Activated T-cell treated with anti-CD3 and anti-CD28 coated beads, Interleukin-2, amount 50 U/mL, for 48 hours (primary cell): ENCODE measurements around the gene ARIH2.
"Not testable (repeated sequence)": the region's sequence is repeated elsewhere in the genome, so short reads cannot be mapped to it uniquely, and the experiment has no call there.

Experiments
- DNase-seq, 2 experiments: peaks; one replicate each; pipeline ENCODE4 v3.0.0-alpha.2; 2020

The ARIH2 gene

DNA sequence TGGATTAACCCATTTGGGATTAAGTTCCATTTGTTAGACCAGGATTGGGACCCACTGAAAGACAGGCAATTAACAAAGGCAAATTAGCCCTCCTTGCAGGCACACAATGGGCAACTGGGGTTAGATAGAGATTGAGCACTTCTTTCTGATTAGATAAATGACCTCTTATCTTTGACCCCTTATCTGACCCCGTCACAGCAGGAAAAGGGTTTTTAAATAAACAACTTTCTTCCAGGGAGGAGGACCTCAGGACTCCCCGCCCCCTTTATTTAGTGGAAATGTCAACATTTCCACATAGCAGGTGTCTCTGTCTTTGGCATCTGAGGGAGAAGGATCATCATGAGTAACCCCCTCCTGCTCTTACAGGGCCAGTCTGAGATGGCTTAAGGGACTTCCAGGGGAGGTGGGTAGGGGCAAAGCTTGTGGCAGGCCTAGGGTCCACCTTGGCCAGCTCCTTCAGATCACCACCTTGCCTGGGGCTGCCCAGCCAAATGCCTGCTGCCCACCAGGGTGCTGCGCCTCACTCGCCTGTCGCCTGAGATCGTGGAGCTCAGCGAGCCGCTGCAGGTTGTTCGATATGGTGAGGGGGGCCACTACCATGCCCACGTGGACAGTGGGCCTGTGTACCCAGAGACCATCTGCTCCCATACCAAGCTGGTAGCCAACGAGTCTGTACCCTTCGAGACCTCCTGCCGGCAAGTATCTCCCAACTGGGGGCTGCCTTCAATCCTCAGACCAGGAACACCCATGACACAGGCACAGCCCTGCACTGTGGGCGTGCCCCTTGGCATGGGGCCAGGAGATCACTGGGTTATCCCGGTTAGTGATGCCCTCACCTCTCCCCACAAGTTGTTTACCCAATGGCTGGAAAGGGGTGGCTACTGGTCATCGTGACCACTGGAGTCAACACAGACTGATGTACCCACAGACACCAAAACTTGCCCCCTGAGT lies 86.0 kb downstream of the ARIH2 start:
- DNase-seq: no peak

DNA sequence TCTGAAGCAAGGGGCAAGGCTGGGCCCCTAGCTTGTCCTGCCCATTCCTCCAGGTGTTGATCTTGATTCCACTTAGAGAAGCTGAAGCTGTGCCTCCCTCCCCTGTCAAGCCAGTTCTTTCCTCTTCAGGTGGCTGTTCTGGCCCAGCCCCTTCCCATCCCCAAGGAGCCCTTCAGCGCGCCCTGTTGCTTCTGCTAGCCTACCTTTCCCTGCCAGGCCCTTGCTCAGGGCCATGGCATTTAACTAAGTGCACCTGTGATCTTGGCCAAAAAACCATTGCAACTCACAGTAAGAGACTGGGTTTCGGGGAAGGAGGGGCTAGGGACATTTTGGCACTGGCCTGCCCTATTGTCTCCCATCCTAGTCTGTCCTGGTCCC lies 86.7 kb downstream of the ARIH2 start:
- DNase-seq: no peak

DNA sequence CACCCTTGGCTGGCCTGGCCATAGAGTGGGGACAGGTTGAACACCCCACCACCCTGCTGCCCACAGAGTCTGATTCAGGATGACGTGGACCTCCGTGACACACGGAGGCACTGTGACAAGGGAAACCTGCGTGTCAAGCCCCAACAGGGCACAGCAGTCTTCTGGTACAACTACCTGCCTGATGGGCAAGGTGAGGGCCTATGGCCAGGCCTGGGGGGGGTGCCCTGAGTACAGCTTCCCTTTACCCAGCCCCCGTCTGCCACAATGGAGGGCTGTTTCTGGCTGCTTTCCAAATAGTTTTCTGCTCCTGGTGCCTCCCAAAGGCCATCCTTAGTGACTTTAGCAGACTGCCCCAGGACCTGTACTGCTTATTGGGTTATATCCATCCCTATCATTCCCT lies 87.4 kb downstream of the ARIH2 start:
- DNase-seq: no peak

DNA sequence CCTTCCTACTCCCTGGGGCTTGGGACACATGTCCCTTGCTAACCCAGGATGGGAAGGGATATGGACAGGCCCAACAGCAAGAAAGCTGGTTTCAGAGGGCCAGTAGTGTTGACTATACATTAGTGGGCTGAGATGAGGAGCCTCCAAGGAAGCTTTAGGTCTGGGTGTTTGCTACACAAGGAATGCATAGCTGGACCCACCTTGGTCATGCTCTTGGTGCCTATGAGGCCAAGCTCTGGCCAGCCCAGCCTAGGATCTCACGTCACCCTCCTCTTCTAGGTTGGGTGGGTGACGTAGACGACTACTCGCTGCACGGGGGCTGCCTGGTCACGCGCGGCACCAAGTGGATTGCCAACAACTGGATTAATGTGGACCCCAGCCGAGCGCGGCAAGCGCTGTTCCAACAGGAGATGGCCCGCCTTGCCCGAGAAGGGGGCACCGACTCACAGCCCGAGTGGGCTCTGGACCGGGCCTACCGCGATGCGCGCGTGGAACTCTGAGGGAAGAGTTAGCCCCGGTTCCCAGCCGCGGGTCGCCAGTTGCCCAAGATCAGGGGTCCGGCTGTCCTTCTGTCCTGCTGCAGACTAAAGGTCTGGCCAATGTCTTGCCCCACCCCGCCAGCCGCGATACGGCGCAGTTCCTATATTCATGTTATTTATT lies 87.9 kb downstream of the ARIH2 start:
- DNase-seq: no peak

DNA sequence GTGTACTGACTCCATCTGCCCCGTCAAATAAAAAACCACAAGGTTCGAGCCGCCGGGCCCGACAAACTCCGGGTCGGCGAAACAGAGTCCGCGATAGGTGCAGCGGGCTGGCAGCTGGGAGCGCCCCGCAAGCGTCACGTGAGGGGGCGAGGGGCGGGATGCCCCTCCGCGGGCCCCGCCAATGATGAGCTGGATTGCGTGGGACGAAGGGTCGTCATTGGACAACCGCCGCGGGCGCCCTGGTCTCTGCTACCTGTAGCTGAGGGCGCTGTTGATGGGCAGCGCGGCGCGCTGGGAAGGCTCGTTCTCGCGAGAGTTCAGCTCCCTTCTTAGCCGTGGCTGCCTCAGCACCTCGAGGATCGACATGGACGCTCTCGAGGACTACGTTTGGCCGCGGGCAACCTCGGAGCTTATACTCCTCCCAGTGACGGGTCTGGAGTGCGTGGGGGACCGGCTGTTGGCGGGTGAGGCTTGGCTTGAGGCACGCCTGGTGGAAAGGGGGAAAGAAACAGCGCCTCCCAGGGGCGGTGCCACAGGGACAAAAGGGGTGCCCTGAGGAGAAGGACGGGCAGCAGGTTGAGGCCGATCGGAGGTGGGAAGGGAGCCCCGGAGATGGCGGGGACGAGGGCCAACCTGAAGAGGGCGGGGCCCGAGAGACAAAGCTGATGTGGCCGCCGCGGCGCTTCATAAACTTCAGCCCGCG lies 88.6 kb downstream of the ARIH2 start, which contains the start of gene WDR6:
WDR6 (plus strand) TSS at position 324 of the 703 bp plus-strand sequence; CDS start at position 365, 41 bp downstream.
- DNase-seq: peak; percentile 96 to 97

DNA sequence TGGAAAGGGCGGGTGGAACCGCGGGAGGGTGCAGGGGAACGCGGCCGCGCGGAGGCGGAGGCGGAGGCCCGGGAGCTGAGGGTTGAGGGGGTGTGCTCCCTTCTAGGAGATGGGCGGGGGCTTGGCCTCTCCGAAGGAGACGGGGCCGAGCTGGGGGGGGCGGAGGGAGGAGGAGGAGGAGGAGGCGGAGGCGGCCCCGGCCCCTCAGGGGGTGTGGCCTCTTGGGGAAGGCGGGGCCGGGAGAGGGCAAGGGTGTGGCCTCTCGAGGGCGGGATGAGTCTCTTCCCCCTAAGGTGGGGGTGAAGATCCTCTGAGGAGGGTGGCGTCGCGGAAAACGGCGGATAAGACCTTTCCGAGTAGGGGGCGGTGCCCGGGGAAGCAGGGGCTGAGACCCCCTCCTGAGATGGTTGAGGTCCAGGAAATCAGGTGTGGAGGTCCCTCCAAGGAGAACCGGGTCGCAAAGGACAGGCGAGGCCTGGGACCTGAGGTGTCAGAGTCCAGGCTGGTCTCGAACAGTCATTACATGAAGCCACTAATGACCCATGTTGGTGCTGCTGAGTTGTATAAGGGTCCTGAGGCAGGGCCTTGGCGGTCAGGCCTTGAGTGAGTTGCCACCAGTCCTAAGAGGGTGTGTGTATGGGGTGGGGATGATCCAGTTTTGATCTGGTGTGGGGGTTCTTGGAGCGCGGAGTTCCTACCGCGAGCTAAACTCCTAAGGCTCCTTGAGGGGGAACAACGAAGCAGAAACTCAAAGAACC lies 89.3 kb downstream of the ARIH2 start:
- peak; percentile 93 for DNase-seq

DNA sequence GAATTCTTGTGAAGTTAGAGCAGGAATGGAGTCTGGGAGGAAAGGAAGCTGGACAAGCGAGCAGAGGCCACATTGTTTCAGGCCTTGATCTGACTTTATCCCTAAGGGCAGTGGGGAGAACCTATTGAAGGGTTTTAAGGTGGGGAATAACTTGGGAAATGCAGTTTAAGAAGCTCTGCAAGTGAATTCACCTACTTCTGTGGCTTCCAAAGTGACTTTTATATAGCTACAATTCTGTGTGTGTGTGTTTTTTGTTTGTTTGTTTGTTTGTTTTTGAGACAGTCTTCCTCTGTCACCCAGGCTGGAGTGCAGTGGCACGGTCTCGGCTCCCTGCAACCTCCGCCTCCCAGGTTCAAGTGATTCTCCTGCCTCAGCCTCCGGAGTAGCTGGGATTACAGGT lies 90.0 kb downstream of the ARIH2 start:
- not testable (repeated sequence) for DNase-seq

DNA sequence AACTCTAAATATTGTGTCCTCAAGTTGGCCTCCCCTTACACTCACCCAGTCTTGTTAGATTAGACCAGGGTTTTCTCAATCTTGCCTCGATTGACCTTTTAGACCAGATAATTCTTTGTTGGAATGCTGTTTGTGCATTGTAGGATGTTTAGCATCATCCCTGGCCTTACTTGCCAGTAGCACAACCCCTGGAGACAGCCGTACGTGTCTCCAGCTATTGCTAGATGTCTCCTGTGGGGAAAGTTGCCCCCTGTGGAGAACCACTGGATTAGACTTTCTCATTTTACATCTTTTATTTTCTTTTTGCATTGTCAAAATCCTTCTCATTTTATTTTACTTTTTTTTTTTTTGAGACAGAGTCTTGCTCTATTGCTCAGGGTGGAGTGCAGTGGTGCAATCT lies 90.8 kb downstream of the ARIH2 start:
- no peak for DNase-seq

DNA sequence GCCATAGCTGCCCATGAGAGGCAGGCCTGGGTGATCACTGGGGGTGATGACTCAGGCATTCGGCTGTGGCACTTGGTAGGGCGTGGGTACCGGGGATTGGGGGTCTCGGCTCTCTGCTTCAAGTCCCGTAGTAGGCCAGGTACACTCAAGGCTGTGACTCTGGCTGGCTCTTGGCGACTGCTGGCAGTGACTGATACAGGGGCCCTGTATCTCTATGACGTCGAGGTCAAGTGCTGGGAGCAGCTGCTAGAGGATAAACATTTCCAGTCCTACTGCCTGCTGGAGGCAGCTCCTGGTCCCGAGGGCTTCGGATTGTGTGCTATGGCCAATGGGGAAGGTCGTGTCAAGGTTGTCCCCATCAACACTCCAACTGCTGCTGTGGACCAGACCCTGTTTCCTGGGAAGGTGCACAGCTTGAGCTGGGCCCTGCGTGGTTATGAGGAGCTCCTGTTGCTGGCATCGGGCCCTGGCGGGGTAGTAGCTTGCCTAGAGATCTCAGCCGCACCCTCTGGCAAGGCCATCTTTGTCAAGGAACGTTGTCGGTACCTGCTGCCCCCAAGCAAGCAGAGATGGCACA lies 93.9 kb downstream of the ARIH2 start:
- no peak for DNase-seq

DNA sequence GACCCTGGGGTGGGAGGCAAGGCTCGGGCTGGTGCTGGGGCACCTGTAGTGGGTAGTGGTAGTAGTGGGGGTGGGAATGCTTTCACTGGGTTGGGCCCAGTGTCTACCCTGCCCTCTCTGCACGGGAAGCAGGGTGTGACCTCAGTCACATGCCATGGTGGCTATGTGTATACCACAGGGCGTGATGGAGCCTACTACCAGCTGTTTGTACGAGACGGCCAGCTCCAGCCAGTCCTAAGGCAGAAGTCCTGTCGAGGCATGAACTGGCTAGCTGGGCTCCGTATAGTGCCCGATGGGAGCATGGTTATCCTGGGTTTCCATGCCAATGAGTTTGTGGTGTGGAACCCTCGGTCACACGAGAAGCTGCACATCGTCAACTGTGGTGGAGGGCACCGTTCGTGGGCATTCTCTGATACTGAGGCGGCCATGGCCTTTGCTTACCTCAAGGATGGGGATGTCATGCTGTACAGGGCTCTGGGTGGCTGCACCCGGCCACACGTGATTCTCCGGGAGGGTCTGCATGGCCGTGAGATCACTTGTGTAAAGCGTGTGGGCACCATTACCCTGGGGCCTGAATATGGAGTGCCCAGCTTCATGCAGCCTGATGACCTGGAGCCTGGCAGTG lies 94.6 kb downstream of the ARIH2 start:
- DNase-seq: no peak

DNA sequence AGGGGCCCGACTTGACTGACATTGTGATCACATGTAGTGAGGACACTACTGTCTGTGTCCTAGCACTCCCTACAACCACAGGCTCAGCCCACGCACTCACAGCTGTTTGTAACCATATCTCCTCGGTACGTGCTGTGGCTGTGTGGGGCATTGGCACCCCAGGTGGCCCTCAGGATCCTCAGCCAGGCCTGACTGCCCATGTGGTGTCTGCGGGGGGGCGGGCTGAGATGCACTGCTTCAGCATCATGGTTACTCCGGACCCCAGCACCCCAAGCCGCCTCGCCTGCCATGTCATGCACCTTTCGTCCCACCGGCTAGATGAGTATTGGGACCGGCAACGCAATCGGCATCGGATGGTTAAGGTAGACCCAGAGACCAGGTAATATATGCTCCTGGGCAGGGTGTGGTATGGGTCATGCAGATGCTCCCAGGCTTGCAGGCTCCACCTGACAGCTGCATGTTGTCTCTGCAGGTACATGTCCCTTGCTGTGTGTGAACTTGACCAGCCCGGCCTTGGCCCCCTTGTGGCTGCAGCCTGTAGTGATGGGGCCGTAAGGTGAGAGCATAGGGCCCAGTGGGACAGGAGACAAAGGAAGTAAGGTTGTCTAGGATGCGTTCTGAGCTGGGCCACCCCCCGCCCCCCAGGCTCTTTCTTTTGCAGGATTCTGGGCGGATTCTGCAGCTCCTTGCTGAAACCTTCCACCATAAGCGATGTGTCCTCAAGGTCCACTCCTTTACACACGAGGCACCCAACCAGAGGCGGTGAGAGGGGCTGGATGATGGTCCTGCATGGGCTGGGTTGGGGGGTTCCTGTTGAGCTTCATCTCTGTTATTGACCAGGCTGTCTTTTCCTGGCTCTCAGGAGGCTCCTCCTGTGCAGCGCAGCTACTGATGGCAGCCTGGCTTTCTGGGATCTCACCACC lies 95.4 kb downstream of the ARIH2 start:
- DNase-seq: peak; percentile 71

DNA sequence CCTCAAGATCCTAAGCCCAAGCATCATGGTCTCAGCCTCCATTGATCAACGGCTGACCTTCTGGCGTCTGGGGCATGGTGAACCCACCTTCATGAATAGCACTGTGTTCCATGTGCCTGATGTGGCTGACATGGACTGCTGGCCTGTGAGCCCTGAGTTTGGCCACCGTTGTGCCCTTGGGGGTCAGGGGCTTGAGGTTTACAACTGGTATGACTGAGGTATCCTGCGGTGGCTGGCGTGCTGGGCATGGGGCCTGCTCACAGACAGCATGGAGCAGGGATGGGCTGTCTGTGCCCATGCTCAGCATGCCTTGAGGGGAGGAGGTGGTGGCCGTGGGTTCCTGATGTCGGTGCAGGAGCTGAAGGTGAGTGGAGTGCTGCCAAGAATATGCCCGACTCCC lies 96.4 kb downstream of the ARIH2 start:
- no peak for DNase-seq

DNA sequence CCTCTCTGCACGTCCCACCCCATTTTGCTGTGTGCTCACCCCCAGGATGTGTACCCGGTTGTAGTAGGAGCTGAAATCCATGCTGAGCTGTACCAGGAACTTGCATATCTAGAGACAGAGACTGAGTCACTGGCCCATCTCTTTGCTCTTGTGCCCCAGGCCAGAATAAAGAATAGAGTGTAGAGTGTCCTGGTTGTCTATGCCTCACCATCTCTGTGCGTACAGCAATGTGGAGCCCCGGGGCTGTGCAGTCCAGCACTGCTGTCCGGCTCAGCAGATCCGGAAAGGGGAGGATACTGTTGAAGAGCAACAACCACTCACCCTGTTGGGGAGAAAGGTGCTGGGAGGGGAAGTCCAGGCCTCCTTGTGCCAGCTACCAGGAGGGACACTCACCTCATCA lies 97.1 kb downstream of the ARIH2 start:
- no peak for DNase-seq

DNA sequence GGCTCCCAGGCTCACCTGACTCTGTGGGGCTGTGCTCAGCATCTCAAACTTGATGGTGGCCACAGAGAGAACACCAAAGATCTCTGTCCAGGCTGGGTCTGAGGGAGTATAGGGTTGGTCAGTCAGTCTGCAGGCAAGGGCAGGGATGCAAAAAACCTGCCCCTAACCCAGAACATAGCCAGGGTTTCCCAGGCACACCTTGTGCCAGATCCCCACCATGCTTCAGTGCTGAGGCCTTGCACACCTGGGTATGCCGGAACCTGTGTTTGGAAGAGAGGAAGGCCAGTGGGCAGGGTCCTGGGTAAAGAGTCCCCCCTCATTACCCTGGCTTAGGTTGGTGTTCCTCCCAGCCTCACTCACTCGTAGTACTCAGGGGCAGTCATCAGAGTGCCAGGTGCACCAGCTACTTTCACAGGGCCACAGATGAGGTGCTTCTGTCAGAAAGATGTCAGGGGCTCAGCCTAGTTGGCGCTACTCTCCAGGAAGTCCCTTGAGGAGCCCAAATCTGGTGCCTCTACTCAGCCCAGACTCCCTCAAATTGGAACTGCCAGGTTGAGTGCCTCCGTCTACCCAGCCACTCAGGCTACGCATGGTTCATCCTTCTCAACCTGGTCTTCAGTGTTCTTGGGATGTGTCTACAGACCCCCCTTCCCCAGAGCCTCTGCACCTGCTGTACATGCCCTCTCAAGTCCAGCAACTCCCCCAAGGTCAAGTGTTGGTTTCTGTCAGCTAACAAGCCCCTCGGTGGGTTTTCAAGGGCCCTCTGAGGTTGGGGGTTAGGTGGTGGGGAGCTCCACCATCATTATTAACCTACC lies 98.0 kb downstream of the ARIH2 start:
- DNase-seq: no peak

DNA sequence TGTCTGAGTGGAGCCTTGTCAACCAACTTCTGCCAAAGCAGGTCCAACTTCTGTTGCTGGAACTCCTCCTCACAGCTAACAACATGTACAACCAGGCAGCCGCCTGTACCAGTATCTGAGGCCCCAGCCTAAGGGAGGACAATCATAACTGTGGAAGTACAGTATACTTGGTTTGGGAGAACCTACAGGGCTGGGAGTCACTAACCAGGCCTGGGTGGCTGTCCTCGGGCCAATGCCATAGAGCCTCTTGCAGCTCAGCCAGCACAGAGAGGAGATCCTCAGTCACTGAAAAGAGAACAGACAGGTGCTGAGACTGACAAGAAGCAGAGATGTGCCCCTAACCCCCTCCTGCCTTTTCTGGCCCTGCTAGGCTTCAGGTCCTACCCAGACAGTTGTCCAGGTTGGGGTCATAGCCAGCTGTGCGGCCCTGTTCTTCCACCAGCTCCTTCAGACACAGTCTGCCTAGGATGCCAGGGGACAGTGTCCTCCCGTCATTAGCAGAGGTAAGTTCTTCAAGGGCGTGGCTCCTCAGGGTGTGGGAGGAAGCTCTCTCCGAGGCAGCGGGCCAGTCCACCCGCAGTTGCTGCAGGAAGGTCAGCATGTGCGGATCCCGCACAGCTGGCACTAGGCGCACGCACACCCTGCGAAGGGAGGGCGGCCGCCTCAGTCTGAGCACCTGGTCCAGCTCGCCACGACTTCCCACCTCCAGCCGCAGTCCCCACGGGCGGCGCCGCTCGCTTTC lies 98.8 kb downstream of the ARIH2 start:
- peak in 1 of 2 experiments; percentile 44 for DNase-seq

DNA sequence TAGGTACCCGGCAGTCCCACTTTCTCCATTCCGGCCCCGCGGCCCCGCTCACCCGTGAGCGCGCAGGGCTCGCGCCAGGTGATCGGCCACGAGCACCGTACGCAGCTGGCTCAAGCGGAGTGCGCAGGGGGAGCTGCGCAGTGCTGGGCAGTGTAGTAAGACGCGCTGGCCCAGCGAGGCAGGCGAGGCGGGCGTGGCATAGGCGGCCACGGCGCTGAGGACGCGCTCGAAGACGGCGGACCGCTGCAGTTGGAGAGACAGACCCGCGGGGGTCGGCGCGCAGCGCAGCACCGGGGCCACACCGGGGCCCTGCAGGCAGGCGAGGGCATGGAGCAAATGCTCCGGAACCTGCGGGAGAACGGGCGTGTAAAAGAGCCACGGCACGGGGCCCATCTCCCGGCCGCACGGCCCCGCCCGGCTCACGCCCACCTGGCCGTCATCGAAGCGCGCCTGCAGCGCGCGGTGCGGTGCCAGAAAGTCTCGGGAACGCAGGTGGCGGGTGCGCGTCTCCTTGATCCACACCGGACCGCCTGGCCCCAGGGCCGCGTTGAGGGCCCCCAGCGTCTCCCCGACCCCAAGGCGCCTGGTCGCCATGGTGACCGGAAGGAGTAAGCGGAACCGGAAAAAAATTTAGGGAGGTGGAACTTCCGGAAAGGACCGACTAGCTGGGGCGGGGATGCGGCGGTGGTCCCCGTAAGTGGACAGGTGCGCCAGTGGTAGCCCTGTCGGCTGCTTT lies 99.5 kb downstream of the ARIH2 start, which contains the start of gene DALRD3:
DALRD3 (minus strand) TSS at position 610 of the 736 bp plus-strand sequence; CDS start at position 594, 16 bp downstream.
- DNase-seq: peak; percentile 76 to 79

DNA sequence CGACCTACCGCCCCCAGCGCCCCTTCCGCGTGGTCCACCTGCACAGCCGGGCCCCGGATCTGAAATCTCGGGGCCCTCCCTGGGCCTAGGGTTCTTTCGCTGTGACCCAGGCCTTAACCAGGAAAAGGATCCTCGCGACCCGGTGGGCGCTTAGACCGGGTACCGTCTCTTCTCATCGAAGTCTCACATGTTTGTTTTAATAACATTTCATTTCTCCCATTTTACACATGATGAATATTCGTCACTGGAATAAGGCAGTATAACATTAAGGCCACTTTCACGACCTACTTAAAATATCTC lies 100.0 kb downstream of the ARIH2 start:
- no peak for DNase-seq

DNA sequence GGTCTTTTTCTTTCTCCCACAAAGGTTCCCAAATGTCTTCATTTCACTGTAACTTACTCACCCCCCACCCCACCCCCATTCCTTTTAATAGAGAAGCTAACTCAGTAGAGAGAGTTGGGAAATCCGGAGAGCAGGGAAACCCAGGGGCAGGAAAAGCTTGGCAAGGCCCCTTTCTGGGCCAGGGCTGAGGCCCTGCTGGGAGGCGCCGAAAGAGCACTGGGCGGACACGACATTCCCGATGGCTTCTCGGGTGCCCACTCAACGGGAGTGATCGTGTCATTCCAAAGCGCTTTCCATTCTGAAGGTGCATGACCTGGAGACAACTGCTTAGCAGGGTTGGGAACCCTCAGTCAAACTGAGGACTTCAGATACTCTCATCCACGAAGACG lies 101.3 kb downstream of the ARIH2 start:
- DNase-seq: no peak
